Transverse colon (tissue), 4 donors: ENCODE data around the gene ELANE.

Experiments
- EP300 ChIP-seq: sonication (generic); formaldehyde crosslinking; IDR thresholded peaks from one replicate; pipeline ENCODE4 v1.6.1; 2017; ENCODE audit warnings: antibody characterized with exemption, low read depth
- POLR2AphosphoS5 ChIP-seq, 3 donors: sonication (generic); formaldehyde crosslinking; IDR thresholded peaks; one replicate each; pipeline ENCODE4 v1.6.1; 2016; ENCODE audit warnings: antibody characterized with exemption in 3 of 3
- TF ChIP-seq, protein P1 (sequence below), 5 experiments: fragments of 200-600 bp in 3 of 5; fragments of 450-650 bp in 2 of 5; sonication (generic) in 3 of 5; IDR thresholded peaks; 1 replicate in 2 of 5; 2 replicates in 3 of 5; pipeline ENCODE4 v1.5.1; 2016 to 2017; ENCODE audit warnings: antibody characterized with exemption in 5 of 5, inconsistent platforms in 3 of 5, mild to moderate bottlenecking in 2 of 5, moderate library complexity in 1 of 5

DNA sequence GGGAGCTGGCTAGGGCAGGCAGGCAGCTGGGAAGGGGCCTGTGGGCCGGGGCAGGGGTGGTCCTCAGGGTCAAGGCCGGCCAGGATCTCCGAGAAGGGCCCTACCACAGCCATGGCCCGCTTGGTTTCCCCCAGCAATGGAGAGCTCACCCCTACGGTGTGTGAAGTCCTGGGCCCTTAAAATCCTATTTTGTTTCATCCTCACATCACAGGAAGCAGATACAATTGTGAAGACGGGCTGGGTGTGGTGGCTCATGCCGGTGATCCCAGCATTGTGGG lies 49.9 kb downstream of the ELANE start:
- TF ChIP-seq, protein P1, sequence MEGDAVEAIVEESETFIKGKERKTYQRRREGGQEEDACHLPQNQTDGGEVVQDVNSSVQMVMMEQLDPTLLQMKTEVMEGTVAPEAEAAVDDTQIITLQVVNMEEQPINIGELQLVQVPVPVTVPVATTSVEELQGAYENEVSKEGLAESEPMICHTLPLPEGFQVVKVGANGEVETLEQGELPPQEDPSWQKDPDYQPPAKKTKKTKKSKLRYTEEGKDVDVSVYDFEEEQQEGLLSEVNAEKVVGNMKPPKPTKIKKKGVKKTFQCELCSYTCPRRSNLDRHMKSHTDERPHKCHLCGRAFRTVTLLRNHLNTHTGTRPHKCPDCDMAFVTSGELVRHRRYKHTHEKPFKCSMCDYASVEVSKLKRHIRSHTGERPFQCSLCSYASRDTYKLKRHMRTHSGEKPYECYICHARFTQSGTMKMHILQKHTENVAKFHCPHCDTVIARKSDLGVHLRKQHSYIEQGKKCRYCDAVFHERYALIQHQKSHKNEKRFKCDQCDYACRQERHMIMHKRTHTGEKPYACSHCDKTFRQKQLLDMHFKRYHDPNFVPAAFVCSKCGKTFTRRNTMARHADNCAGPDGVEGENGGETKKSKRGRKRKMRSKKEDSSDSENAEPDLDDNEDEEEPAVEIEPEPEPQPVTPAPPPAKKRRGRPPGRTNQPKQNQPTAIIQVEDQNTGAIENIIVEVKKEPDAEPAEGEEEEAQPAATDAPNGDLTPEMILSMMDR (IDR thresholded peaks at IDR 0.05) = no peak
- TF ChIP-seq POLR2AphosphoS5 (IDR thresholded peaks at IDR 0.05) (no peak), EP300 (no peak)
